Measurements from ENCODE around the gene HOXA5. TPM values are rescaled to one million over a fixed set of nuclear protein-coding genes. Genes with fewer than 3 reads are reported as not detected.
A peak's percentile ranks its signal among the peaks of the same experiment; 100 is the strongest.

HOXA5 gene
- total RNA-seq, 1 experiment from 2014 or later, result 7.5 TPM

DNA sequence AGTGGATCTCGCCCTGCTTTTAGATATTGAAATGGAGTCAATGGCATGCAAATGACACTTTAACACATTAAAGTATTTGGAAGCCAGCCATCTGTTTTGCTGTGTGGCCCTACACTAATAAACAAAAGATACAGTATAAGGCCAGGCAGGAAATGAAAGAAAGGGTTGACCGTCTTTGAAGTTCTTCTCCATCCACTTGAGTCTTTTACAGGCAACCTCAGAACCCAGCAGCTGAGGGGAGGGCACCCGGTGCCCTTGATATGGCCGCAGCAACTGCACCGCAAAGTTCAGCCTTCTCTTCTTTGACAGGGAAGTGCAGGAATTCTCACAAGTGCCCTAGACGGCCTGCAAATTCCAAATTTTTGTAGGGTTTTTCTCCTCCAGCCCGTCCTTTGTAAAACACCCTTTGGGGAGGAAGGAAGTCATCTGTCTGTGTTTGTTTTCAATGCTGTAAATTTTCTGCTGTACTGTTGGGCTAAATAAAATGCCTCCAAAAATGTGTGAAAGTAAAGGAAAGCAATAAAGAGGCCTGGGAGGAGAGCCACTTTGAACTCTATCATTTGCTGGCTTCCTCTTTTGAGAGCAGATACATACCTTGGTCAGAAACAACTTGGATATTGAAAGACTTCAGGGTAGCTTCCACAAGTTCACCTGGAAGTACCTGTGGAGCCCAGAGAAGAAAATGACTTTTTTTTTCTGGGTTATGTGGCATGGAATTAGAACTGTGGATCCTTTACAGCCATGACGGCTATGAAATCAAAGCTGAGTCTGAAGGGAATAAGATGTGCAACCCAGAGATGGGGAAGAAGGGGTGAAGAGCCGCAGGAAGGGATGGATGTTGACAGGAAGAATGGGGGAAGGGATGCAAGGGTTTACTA is 51.3 kb downstream of the HOXA5 start:
- Histone ChIP-seq H4K20me1 (ENCODE audit: low read length) (no peaks in the 10 kb centered on the region), H3K79me2 (ENCODE audit: low read length) (peaks cover 22% of the 10 kb centered on the region), H3K4me2 (ENCODE audit: low read length) (no peak overlapping the region), H3K9ac (ENCODE audit: low read length) (no peak overlapping the region), H3K27me3 (ENCODE audit: low read length) (no peaks in the 10 kb centered on the region), H3K4me1 (ENCODE audit: insufficient read depth, low read length) (peaks cover 24% of the 10 kb centered on the region), H3K4me3 (ENCODE audit: low read length) (no peak overlapping the region), H3F3A (ENCODE audit: low read length, unreplicated experiment) (no peaks in the 10 kb centered on the region), H3K36me3 (ENCODE audit: low read depth, low read length) (no peaks in the 10 kb centered on the region), H3K9me2 (replicated peaks; ENCODE audit: low read length) (no peaks in the 10 kb centered on the region), H3K27ac (ENCODE audit: low read length) (no peak overlapping the region), H3K9me3 (ENCODE audit: low read length) (no peaks in the 10 kb centered on the region), H2AFZ (ENCODE audit: low read length) (no peak overlapping the region)
- intact Hi-C loops (cut with micrococcal nuclease), result no loop called here
- POLR2A ChIA-PET (ENCODE audit: unreplicated experiment), result no interaction called here
- ATAC-seq (no peak), DNase-seq (no peak)
- CTCF ChIA-PET, result no interaction called here
- no TSS peak for BruUV-seq (replicated peaks)
- TF ChIP-seq EZH2phosphoT487 (IDR thresholded peaks at IDR 0.05; ENCODE audit: borderline replicate concordance, low read length), result no peak
- TF ChIP-seq EZH2 (IDR thresholded peaks at IDR 0.05; ENCODE audit: low read length, unreplicated experiment), result no peak
- TF ChIP-seq, protein P1, sequence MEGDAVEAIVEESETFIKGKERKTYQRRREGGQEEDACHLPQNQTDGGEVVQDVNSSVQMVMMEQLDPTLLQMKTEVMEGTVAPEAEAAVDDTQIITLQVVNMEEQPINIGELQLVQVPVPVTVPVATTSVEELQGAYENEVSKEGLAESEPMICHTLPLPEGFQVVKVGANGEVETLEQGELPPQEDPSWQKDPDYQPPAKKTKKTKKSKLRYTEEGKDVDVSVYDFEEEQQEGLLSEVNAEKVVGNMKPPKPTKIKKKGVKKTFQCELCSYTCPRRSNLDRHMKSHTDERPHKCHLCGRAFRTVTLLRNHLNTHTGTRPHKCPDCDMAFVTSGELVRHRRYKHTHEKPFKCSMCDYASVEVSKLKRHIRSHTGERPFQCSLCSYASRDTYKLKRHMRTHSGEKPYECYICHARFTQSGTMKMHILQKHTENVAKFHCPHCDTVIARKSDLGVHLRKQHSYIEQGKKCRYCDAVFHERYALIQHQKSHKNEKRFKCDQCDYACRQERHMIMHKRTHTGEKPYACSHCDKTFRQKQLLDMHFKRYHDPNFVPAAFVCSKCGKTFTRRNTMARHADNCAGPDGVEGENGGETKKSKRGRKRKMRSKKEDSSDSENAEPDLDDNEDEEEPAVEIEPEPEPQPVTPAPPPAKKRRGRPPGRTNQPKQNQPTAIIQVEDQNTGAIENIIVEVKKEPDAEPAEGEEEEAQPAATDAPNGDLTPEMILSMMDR (conservative IDR thresholded peaks at IDR 0.05; ENCODE audit: low read depth, low read length), result no peak

DNA sequence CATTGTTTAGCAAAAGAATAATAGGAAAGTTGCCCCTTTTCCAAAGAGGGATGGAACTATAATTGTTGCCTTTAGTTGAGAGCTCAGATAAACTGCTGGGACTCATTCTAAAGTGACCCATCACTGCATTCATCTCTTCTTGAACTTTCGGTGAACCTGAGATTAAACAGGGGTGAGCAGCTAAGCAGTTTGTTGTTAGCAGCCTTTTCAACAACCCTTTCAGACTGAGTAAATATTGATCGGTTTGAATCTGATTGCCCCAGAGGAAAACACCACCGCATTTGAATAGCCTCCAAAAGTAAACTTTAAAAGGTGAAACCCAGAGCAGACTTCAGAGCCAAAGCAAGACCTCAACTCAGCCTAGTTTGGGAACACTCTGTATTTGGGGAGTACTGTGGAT is 52.4 kb downstream of the HOXA5 start:
- TF ChIP-seq, protein P1 (conservative IDR thresholded peaks at IDR 0.05; ENCODE audit: low read depth, low read length), result no peak
- TF ChIP-seq EZH2 (IDR thresholded peaks at IDR 0.05; ENCODE audit: low read length, unreplicated experiment) (no peak), EZH2phosphoT487 (IDR thresholded peaks at IDR 0.05; ENCODE audit: borderline replicate concordance, low read length) (no peak)
- H3K4me1 ChIP-seq (ENCODE audit: insufficient read depth, low read length), result peaks cover 24% of the 10 kb centered on the region
- no peak overlapping the region for H3K9ac ChIP-seq (ENCODE audit: low read length)
- ChIA-PET CTCF (no interaction called here), POLR2A (ENCODE audit: unreplicated experiment) (no interaction called here)
- H3F3A ChIP-seq (ENCODE audit: low read length, unreplicated experiment), result no peaks in the 10 kb centered on the region
- DNase-seq (no peak), ATAC-seq (no peak)
- H3K4me3 ChIP-seq (ENCODE audit: low read length), result no peak overlapping the region
- no TSS peak for BruUV-seq (replicated peaks)
- no peaks in the 10 kb centered on the region for H3K27me3 ChIP-seq (ENCODE audit: low read length)
- no peak overlapping the region for H3K4me2 ChIP-seq (ENCODE audit: low read length)
- no peaks in the 10 kb centered on the region for H3K36me3 ChIP-seq (ENCODE audit: low read depth, low read length)
- no peaks in the 10 kb centered on the region for H3K9me3 ChIP-seq (ENCODE audit: low read length)
- H2AFZ ChIP-seq (ENCODE audit: low read length), result no peak overlapping the region
- H3K27ac ChIP-seq (ENCODE audit: low read length), result no peak overlapping the region
- no peaks in the 10 kb centered on the region for H3K9me2 ChIP-seq (replicated peaks; ENCODE audit: low read length)
- H3K79me2 ChIP-seq (ENCODE audit: low read length), result peaks cover 11% of the 10 kb centered on the region
- intact Hi-C loops (cut with micrococcal nuclease), result no loop called here
- H4K20me1 ChIP-seq (ENCODE audit: low read length), result no peaks in the 10 kb centered on the region

Small RNAs within 50 kb of the gene (microRNA-seq; reads per million reads assigned to microRNA genes)
- 8,614 reads per million, percentile 95 among the genes with 10 or more reads in this experiment for gene MIR196B (ENCODE audit: unreplicated experiment)

Other genes starting within 250 kb of the HOXA5 start
- gene HOXA1, start 47.7 kb downstream of the HOXA5 start, total RNA-seq (2014; rRNA removed), result 1.4 and 2.0 TPM in 2 replicates
- 0.07 and 1.8 TPM in 2 replicates for gene HOXA2, start 41.0 kb downstream of the HOXA5 start, total RNA-seq (2014; rRNA removed)
- gene HOXA4, start 12.9 kb downstream of the HOXA5 start, total RNA-seq (2014; rRNA removed), result 2.3 and 5.1 TPM in 2 replicates
- gene HOXA6, start 4.1 kb upstream of the HOXA5 start, total RNA-seq (2014; rRNA removed), result 6.9 and 8.3 TPM in 2 replicates
- 4.5 and 13.8 TPM in 2 replicates for gene HOXA3, start 8.9 kb upstream of the HOXA5 start, total RNA-seq (2014; rRNA removed)
- 2.6 and 2.8 TPM in 2 replicates for gene HOXA7, start 13.0 kb upstream of the HOXA5 start, total RNA-seq (2014; rRNA removed)
- 69.0 and 85.3 TPM in 2 replicates for gene HOXA9, start 21.9 kb upstream of the HOXA5 start, total RNA-seq (2014; rRNA removed)
- gene HOXA10, start 30.6 kb upstream of the HOXA5 start, total RNA-seq (2014; rRNA removed), result 36.0 and 46.1 TPM in 2 replicates
- 26.6 and 31.4 TPM in 2 replicates for gene HOXA11, start 41.6 kb upstream of the HOXA5 start, total RNA-seq (2014; rRNA removed)
- gene HOXA13, start 56.4 kb upstream of the HOXA5 start, total RNA-seq (2014; rRNA removed), result 12.1 and 14.9 TPM in 2 replicates
- 0.33 and 0.35 TPM in 2 replicates for gene EVX1, start 99.1 kb upstream of the HOXA5 start, total RNA-seq (2014; rRNA removed)

Data from PC-3 (cell line).